CMK (cell line): ENCODE measurements around the gene LSG1.
"Not testable (repeated sequence)": the region's sequence is repeated elsewhere in the genome, so short reads cannot be mapped to it uniquely, and the experiment has no call there.

Experiments used
- DNase-seq: peaks from one replicate; pipeline ENCODE4 v3.0.0-alpha.2; 2010; ENCODE audit warnings: low read depth

Gene LSG1

DNA sequence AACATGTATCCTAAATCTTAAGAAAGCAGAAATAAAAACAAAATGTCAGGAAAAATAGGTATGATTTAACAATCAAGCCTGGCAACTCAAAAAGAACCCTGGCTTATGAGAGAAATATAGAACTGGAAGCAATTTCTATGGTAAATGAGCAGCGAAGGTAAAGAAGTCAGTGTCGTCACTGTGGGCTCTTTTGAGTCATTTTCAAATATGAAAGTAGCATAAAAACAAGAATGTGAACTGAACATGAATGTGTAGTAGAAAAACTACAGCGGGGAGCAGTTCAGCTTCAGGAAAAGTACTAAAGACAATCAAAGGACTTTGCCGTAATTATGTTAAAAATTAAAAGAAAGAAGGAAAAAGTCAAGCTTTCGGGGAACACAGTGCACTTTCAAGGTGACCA, 17.5 kb downstream of the LSG1 start:
- DNase-seq: no peak

DNA sequence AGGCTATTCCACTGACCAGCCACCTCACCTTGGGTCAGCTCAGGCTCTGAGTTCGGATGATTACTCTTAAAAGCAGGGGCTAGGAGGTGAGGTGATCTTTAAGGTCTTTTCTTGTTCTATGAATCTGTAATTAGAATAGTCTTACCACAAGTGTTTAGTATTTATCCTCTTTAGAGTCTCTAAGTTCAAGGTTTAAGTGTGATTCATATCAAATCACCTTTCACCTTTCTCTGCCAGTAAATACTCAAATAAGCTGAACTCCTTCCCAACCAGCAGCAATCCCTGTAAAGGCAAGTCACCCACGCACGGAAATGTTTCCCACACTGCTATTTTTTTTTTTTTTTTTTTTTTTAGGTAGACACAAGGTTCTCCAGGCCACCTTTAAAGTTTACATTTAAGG, 24.2 kb downstream of the LSG1 start:
- DNase-seq: no peak

DNA sequence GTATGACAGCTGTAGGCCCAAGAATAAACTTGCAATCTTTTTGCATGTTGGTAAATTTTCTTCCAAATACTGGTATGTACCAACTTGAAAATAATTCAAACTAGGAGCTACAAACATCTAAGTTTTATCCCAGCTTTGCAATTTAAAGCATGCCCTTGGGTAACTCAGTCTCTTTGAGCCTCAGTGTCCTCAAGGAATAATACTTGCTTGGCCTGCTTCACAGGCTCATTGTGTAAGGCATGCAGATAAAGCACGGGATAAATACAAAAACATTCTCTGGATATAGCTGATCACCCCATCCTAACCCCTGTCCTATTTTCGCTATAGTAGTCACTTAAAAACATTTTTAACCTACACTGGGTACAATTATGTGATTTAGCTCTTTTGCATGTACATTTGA, 29.2 kb downstream of the LSG1 start:
- DNase-seq: no peak

DNA sequence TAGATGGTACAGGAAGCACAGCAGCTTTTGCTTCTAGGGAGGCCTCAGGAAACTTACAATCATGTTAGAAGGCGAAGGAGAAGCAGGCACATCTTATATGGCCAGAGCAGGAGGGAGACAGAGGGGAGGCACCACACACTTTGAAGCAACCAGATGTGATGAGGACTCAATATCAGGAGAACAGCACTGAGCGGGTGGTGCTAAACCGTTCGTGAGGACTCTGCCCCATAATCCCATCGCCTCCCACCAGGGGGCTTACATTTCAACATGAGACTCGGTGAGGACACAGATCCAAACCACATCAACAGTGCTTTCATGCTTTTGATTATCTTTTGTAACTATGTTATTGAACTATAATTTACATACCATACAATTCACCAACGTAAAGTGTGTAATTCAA, 31.2 kb downstream of the LSG1 start:
- DNase-seq: no peak

DNA sequence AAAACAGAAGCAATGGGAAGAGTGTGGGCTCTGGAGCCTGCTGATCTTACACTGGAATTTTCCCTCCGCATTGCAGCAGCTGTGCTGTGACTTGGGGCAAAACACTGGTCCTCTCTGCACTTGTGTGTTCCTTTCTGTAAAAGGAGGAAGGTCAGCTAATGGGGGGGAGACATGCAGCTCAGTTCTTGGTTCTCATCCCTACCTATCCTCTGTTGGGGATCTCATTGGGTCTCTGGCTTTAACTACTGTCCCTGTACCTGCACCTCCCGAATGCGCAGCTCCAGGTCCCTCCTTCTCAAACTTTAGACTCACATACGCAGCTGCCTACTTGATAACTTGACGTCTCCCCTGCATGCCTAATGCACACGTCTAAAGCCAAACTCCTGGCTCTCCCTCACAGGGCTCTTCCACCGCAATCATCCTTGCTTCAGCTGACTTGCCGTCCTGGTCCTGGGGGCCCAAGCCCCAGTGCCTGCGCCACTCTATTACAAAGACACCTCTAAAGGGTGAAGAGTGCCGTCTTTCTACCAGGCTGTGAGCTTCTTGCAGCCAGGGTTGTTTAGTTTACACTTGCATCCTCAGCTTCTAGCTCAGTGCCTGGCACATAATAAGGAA, 32.9 kb downstream of the LSG1 start:
- no peak for DNase-seq

DNA sequence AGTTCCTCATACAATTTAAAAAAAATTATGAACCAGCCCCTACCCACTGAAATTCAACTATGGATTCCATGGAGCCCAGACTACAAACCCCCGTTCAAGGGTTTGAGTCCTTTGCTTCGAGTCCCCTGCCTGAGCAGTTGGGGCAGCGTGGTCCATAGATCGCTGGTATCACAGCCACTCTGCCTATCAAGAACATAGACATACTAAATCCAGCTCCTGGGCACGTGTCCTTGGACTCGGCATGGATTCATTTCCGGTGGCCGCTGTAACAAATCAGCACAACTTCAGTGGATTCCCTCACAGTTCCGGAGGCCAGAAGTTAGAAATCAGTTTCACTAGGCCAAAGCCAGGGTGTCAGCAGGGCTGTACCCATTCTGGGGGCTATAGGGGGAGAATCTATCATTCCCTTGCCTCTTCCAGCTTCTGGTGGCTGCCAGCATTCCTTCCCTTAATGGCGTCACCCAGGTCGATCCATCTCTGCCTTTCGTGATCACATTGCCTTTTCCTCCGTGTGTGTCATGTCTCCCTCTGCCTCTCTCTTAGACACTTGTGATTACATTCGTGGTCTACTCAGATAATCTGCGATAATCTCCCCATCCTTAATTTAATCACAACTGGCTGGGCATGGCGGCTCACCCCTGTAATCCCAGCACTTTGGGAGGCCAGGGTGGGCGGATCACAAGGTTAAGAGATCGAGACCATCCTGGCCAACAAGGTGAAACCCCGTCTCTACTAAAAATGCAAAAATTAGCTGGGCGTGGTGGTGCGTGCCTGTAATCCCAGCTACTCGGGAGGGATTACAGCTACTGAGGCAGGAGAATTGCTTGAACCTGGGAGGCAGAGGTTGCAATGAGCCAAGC, 34.2 kb downstream of the LSG1 start:
- no peak for DNase-seq

DNA sequence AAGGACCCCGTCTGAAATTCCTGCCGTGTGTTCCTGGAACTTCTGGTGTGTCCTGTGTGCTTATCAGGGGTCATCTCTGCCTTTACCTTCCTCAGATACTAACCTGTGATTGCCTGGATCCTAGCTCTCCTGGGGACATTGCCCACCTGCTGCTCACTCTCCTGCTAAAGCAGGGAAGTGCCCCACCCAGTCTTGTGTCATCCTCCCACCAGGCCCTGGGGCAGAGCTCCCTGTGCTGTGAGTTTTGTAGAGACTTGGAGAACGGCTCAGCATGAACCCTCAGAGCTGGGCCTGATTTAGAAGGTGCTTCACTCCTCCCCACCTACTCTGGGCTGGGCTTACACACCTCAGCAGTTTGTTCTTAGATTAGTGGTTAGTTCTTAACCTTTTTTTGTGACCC, 34.9 kb downstream of the LSG1 start:
- DNase-seq: no peak

DNA sequence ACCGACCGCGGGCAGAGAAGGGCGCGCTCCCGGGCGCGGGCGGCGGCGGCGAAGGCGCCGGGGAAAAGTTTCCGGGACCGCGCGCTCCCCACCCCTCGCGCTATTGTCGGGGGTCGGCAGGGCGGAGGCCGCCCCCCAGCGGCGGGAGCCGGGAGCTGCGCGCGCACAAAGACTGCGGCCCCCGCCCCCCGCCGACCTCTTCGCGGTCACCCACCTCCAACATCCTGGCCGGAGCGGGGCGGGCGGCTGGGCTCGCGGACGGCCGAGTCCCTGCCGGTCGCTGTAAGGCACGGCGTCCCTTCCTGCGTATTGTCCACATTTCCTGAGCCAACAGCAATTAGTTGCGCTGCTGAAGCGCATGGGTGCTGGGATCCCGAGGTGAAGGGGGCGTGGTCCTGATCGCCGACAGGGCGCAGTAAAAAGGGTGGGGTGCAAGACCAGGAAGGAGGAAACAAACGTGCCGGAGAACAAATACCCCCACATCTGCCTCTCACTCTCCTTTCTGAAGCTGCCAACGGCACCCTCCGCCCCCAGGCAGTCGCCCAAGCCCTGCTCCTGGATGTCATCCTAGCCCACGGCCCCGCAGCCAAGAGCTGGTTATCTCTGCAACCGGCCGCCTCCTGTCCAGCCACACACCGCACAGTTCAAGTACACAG, 38.5 kb downstream of the LSG1 start, which contains the start of gene TMEM44:
TMEM44 (minus strand) TSS at position 71 of the 656 bp plus-strand sequence. CDS start 204 bp downstream, outside the sequence.
- peak; percentile 68 for DNase-seq

DNA sequence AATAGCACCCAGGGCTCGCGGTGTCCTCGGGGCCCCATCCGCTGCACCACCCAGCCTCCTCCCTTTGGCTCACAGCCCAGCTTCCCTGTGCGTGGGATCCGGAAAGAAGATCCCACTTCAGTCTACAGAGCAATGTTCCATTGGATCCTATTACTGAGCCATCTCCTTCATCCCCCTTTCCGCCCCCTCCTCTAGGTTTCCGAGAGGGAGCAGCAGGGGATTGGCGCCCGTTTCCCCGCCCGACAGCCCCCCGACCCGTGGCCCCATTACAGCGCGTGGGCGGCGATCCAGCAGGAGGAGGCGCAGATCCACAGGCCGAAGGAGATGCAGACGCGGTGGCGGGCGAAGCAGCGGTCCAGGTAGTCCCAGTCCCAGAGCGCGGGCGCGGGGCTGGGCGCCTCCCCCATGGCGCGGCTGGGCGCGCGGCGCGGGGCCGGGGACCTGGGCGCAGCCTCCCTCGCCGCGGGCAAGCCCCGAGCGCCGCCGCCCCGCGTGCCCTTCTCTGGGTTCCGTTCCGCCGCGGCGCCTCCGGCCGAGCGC, 39.1 kb downstream of the LSG1 start:
- DNase-seq: no peak

DNA sequence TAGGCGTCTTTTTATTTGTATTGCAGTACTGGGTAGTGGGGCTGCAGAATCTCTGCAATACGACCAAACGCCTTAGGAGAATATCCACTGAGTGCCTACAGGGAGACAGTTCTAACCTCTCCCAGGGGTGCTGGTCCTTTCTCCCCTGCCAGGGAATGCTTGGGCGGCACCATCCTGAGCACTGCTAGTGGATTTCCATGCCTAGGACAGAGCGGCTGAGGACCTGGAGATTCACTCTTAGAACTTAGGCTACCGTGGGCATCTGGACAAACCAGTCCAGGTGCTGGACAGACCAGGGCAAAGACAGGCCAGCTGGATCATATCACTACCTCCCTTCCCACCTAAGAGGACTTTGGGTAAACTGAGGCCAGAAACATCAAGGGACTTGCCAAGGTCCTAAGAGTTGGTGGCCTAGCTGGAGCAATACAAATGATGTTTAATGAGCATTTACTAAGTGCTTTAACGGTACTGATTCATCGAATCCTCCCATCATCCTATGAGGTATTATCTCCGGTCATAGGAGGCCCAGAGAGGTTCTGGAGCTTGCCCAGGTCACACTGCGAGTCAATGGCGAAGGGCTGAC, 39.7 kb downstream of the LSG1 start:
- DNase-seq: no peak

DNA sequence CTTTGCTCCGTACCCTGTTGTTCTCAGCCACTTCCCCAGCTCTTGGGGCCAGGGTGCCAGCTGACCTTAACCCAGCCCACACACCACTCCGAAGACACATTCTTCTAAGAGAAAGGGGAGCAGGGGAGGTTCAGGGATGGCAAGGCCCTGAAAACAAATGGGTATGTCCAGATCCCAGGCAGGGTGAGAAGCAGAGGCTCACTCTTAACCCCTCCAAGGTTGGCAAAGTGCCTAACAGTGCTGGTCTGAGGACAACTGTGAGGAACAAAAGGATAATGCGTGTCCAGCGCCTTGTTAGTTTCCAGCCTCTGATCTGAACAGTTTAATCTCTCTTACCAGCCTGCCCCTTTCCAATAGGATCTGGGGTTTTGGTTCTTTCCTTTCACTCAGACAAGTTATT, 40.3 kb downstream of the LSG1 start:
- no peak for DNase-seq

DNA sequence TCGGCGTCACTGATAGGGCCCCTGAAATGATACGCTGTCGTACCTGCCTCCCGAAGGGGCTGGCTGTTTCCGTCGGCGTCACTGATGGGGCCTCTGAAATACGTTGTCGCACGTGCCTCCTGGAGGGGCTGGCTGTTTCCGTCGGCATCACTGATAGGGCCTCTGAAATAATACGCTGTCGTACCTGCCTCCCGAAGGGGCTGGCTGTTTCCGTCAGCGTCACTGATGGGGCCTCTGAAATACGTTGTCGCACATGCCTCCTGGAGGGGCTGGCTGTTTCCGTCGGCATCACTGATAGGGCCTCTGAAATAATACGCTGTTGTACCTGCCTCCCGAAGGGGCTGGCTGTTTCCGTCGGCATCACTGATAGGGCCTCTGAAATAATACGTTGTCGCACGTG, 41.3 kb downstream of the LSG1 start:
- DNase-seq: not testable (repeated sequence)

DNA sequence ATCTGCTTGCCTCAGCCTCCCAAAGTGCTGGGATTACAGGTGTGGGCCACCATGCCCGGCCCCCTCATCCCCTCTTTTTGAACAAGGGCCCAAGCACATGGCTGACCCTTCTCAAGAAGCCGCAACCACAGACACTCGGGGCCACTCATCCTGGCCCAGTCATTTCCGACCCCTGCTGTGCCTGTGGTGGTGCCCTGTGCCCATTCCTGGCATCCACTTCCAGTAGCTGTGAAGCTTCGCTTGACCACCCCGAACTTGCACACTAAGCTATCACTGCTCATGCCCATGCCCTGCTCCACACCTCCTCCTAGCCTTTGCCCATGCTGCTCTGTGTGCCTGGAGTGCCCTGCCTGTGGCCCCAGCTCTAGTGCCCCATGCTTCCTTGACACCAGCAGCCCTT, 47.0 kb downstream of the LSG1 start:
- no peak for DNase-seq

DNA sequence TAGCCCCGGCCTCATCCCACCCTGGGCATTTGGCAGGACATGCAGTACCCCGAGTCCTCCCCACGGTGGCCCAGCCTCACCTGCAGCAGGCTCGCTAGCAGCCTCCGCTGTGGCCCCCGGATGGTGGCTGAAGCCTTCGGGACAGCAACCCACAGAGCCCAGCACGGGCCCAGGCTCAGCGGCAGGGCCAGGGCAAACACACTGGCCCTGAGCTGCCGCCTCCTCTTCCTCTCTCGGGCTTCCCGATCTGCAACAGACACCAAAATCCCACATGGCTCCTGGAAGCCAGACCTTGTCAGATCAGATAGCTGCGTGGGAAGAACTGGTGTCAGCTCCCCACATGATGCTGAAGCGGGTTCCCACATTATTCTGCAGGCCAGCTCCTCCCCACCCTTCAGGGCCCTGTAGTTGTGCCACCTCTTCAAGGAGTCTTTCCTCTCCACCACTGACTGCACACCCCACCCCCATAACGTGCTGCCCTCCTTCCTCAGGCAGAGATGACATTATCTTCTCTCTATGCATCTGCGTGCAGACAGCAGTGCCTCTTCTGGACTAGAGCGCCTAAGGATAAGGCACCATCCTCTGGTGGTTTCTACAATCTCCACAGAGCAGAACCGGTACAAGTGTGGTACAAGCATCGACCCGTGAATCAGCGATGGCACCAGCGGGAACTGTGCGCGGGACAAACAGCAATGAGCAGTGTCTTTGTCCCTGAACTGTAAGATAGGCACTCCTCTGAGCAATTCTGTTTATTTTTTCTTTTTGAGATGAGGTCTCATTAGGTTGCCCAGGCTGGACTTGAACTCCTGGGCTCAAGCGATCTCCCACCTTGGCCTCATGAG, 48.3 kb downstream of the LSG1 start:
- DNase-seq: no peak

DNA sequence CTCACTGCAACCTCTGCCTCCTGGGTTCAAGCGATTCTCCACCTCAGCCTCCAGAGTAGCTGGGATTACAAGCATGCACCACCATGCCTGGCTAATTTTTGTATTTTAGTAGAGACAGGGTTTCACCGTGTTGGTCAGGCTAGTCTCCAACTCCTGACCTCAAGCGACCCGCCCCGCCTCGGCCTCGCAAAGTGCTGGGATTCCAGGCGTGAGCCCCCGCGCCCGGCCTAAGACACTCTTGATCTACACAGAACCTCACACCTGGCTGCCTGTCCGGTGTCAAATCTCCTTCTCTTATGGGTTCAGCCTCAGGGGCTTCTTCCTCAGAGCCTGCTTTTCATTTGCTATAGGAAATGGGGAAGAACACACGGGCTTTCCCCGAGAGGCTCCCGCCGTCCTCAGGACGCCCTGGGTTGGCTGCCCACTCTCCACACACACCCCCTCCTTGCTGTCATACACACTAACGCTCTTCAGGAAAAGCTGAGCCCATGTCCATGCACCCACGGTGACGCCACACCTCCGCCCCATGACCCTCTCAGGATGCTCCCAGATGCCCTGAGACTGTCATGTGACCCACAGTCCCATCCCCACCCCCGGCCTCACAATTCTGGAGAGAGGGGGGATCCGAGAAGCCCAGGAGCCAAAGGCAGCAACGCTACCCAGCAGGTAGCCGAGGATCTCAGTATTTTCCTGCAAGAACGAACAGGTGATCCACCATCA, 49.2 kb downstream of the LSG1 start:
- no peak for DNase-seq

DNA sequence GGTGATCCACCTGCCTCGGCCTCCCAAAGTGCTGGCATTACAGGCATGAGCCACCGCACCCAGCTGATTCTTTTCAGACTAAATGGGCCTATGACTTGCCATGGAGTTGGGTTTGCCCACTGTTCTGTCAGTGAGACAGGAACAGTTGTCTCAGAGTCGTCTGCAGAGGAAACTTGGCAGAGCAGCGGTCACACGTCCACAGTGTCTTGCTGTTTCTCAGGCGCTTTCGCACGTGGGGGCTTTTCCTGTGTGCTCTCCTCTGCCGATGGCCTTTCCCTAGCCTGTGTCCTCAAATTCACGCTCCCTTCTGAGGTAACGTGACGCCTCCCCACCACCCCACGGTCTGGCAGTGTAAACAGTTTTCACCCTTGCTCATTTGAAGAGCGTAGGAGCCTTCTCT, 50.0 kb downstream of the LSG1 start:
- no peak for DNase-seq

DNA sequence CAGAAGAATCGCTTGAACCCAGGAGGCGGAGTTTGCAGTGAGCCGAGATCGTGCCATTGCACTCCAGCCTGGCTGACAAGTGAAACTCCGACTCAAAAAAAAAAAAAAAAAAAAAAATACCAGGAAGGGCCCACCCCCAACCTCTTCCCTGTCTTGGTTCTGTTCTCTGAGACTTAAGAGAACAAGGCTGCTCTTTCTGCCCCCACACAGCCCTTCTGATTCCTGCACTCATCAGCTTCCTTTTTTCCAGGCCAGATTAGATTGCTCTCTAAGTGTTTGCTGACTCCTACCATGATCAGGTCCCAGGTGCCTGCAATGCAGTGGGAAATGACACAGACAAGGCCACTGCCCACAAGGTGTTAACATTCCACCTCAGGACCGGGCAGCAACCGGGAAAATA, 51.8 kb downstream of the LSG1 start:
- no peak for DNase-seq

DNA sequence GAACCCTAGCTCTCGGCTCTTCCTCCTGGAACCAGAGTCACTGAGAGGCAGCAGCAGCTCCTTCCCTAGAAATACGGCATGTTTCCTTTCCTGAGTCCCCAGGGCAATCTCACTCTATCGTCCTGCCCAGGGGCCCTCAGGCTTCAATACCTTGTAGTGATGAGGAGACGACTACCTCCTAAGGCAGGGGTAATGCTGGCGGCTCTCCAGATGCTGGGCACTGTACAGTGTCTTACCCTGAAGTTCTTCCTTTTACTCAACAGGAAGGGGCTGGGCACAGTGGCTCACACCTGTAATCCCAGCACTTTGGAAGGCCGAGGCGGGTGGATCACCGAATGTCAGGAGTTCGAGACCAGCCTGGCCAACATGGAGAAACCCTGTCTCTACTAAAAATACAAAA, 52.2 kb downstream of the LSG1 start:
- DNase-seq: no peak

DNA sequence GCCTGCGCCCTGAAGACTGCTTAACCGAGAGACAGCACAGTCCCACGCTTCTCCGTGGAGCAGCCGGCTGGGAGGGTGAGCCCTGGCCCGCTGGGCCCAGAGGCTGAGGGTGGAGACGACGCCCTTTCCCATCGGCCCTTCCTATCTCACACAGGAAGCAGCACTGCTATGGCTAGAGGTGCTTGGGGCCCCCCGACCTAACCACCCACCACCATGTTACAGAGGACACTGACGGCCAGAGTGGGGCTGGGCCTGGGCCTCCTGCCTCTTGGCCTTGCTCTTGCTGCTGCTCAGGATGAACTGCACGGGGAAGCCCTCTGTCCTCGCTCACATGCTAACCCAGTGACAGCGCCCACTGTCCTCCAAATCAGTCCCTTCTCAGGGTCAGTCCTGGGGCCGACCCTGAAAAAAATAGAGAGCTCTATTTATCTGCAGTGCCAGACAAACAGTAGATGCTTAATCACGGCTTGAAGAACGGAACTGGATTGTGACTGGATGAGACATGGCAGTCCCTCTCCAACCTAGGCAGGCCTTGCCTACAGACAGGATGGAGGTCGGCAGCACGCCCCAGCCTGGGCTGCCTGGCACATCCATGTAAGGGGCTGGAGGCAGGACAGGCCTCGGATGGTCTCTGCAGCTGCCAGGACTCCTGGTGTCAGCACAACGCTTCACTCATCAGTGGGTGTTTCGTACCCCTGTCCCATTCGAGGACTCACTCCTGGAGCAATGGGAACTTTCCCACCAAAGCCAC, 53.0 kb downstream of the LSG1 start:
- no peak for DNase-seq

DNA sequence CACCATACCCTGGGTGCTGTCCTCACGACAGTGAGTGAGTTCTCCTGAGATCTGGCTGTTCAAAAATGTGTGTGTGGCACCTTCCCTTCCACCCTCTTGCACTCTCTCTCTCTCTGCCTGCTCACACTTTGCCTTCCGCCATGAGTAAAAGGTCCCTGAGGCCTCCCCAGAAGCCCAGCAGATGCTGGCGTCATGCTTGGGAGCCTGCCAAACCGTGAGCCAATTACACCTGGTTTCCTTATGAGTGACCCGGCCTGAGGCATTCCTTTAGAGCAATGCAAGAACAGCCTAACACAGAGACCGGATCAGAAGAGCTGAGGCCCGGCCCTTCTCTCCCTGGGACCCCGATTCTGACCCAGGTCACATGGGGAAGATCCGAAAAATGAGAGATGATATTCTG, 54.2 kb downstream of the LSG1 start:
- no peak for DNase-seq
